ENCODE measurements around the gene KLRC4. TPM values are rescaled to one million over a fixed set of nuclear protein-coding genes. Genes with fewer than 3 reads are reported as not detected.

KLRC4 gene
- total and polyA plus RNA-seq, 2 of the 8 experiments (the other 6 are each of a cell fraction or from before 2014, with no cell fraction given) = not detected

DNA sequence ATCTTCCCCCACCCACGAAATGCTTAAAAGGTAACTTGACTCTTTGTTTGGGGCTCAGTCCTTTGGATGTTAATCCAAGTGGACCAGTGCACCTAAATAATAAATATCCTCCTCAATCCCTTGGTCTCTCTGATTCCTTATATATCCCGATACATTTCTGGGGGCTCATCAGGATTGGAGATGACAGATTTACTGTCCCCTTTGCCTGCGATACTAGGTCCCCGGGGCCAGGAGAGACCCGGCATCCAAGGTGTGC, 46.0 kb downstream of the KLRC4 start (continued):
- TF ChIP-seq, protein P1, sequence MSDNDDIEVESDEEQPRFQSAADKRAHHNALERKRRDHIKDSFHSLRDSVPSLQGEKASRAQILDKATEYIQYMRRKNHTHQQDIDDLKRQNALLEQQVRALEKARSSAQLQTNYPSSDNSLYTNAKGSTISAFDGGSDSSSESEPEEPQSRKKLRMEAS (IDR thresholded peaks at IDR 0.05) = no peak
- no peak for TF ChIP-seq SP4 (IDR thresholded peaks at IDR 0.05; ENCODE audit: low read length)
- no peak for TF ChIP-seq JUN (IDR thresholded peaks at IDR 0.05; ENCODE audit: low read depth, low read length)
- TF ChIP-seq TAF1 (IDR thresholded peaks at IDR 0.05; ENCODE audit: low read depth, low read length) = no peak
- TF ChIP-seq HDAC6 (IDR thresholded peaks at IDR 0.05; ENCODE audit: low read depth, low read length) = no peak

All from H1 (cell line).